HG03095 (cell line): ENCODE results near the gene COL4A1.
"Not testable (repeated sequence)": the region's sequence is repeated elsewhere in the genome, so short reads cannot be mapped to it uniquely, and the experiment has no call there.

Experiments used
- ATAC-seq: cut with Tn5 transposase; IDR thresholded peaks from one replicate; pipeline ENCODE4 v1.9.1; 2021; ENCODE audit warnings: moderate library complexity; ENCODE audit not compliant: unreplicated experiment

Gene COL4A1

GRCh38 chr13:110324026-110324749, 17.2 kb upstream of the COL4A1 start:
- no peak for ATAC-seq

- no peak for ATAC-seq
Measured at GRCh38 chr13:110323172-110323891, 16.4 kb upstream of the COL4A1 start.

- ATAC-seq, result no peak
Measured at GRCh38 chr13:110322828-110323171, 15.8 kb upstream of the COL4A1 start.

- ATAC-seq, result no peak
Measured at GRCh38 chr13:110322126-110322827, 15.3 kb upstream of the COL4A1 start.

- not testable (repeated sequence) for ATAC-seq
Measured at GRCh38 chr13:110321573-110321972, 14.6 kb upstream of the COL4A1 start.

GRCh38 chr13:110320645-110321044, 13.7 kb upstream of the COL4A1 start:
- ATAC-seq, result no peak

- ATAC-seq, result no peak
Measured at GRCh38 chr13:110319774-110320509, 13.0 kb upstream of the COL4A1 start.

GRCh38 chr13:110319397-110319773, 12.4 kb upstream of the COL4A1 start:
- ATAC-seq, result no peak

GRCh38 chr13:110318920-110319319, 12.0 kb upstream of the COL4A1 start:
- ATAC-seq, result no peak

GRCh38 chr13:110317496-110318195, 10.7 kb upstream of the COL4A1 start:
- no peak for ATAC-seq

- no peak for ATAC-seq
Measured at GRCh38 chr13:110317093-110317492, 10.1 kb upstream of the COL4A1 start.

GRCh38 chr13:110316196-110316595, 9.2 kb upstream of the COL4A1 start:
- ATAC-seq, result no peak

GRCh38 chr13:110314516-110315245, 7.7 kb upstream of the COL4A1 start:
- ATAC-seq, result no peak

GRCh38 chr13:110313733-110314132, 6.8 kb upstream of the COL4A1 start:
- ATAC-seq, result not testable (repeated sequence)

GRCh38 chr13:110313261-110313660, 6.3 kb upstream of the COL4A1 start:
- ATAC-seq, result not testable (repeated sequence)

GRCh38 chr13:110312339-110313031, 5.5 kb upstream of the COL4A1 start:
- no peak for ATAC-seq

GRCh38 chr13:110311443-110312338, 4.7 kb upstream of the COL4A1 start:
- no peak for ATAC-seq
